ENCODE data around the gene TNFRSF12A. TPM values are rescaled to one million over a fixed set of nuclear protein-coding genes. Genes with fewer than 3 reads are reported as not detected.
A peak's percentile ranks its signal among the peaks of the same experiment; 100 is the strongest.

Gene TNFRSF12A
- total and polyA plus RNA-seq, 2 of the 13 experiments (the other 11 are each of a cell fraction or from before 2014, with no cell fraction given): 61.9 to 66.0 TPM

GRCh38 chr16:2973605-2974318 lies 46.4 kb upstream of the TNFRSF12A start (continued):
- TF ChIP-seq, protein P1, sequence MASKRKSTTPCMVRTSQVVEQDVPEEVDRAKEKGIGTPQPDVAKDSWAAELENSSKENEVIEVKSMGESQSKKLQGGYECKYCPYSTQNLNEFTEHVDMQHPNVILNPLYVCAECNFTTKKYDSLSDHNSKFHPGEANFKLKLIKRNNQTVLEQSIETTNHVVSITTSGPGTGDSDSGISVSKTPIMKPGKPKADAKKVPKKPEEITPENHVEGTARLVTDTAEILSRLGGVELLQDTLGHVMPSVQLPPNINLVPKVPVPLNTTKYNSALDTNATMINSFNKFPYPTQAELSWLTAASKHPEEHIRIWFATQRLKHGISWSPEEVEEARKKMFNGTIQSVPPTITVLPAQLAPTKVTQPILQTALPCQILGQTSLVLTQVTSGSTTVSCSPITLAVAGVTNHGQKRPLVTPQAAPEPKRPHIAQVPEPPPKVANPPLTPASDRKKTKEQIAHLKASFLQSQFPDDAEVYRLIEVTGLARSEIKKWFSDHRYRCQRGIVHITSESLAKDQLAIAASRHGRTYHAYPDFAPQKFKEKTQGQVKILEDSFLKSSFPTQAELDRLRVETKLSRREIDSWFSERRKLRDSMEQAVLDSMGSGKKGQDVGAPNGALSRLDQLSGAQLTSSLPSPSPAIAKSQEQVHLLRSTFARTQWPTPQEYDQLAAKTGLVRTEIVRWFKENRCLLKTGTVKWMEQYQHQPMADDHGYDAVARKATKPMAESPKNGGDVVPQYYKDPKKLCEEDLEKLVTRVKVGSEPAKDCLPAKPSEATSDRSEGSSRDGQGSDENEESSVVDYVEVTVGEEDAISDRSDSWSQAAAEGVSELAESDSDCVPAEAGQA (IDR thresholded peaks at IDR 0.05; ENCODE audit: low read depth): no peak
- TF ChIP-seq, protein P1 (CRISPR knock-in tag; IDR thresholded peaks at IDR 0.05; ENCODE audit: borderline replicate concordance): no peak

GRCh38 chr16:2974319-2975056 lies 45.7 kb upstream of the TNFRSF12A start:
- WGBS (ENCODE audit: low lambda C conversion rate): 98% methylated on average over 6 of the region's 15 CpGs
- in situ Hi-C loops (cut with HindIII; ENCODE audit: extremely low pct_ligation_motif_present, low pct_unique_long_range_greater_than_20kb) (no loop called here), intact Hi-C loops (cut with micrococcal nuclease; ENCODE audit: unreplicated experiment) (no loop called here)
- no peak overlapping the region for H3K27ac ChIP-seq (ENCODE audit: extremely low read length, insufficient read depth, low read length)
- H3K79me2 ChIP-seq (ENCODE audit: insufficient read depth, low read length): peaks cover 13% of the 10 kb centered on the region
- no peaks in the 10 kb centered on the region for H4K20me1 ChIP-seq (ENCODE audit: insufficient read depth, low read length)
- no peak overlapping the region for H3K4me2 ChIP-seq (ENCODE audit: low read depth, low read length)
- H3K9ac ChIP-seq (ENCODE audit: insufficient read depth, low read depth, low read length): no peak overlapping the region
- DNase-seq (ENCODE audit: low spot score) (no peak), ATAC-seq (no peak), FAIRE-seq (no peak)
- ChIA-PET POLR2A (interaction anchor here (0.8 kb wide), 1 partner anchor 47 kb away, joined by 4 read pairs; no protein-coding TSS in a partner anchor), CTCF (ENCODE audit: low intra/inter-chr PET ratio, low total read pairs) (no interaction called here)
- H3K9me3 ChIP-seq (ENCODE audit: low read length): no peaks in the 10 kb centered on the region
- H3K27me3 ChIP-seq (ENCODE audit: control insufficient read depth in 1 of 2, insufficient read depth in 2 of 2, low read length in 2 of 2): no peaks in the 10 kb centered on the region; a peak in 1 of 5 replicates
- no peak overlapping the region for H2AFZ ChIP-seq (ENCODE audit: low read length)
- no peak overlapping the region for H3K4me3 ChIP-seq (replicated peaks in 1 of 3; ENCODE audit: insufficient read depth in 1 of 3, low read depth in 2 of 3, low read length in 3 of 3)
- no TSS peak for BruUV-seq (replicated peaks)
- peaks cover 2 to 18% of the 10 kb centered on the region in 2 experiments; a peak in 3 of 5 replicates for H3K36me3 ChIP-seq (replicated peaks in 1 of 2; ENCODE audit: control insufficient read depth in 1 of 2, insufficient read depth in 2 of 2, low read length in 2 of 2)
- peaks cover 10% of the 10 kb centered on the region for H3K4me1 ChIP-seq (ENCODE audit: insufficient read depth, low read length)
- TF ChIP-seq ZNF879 (CRISPR knock-in tag; IDR thresholded peaks at IDR 0.05) (no peak), AGO2 (optimal IDR thresholded peaks at IDR 0.05; ENCODE audit: low read depth, low read length) (peak; percentile 54), GABPB1 (CRISPR knock-in tag; IDR thresholded peaks at IDR 0.05) (no peak), ZNF20 (CRISPR knock-in tag; IDR thresholded peaks at IDR 0.05) (no peak), ZNF235 (CRISPR knock-in tag; IDR thresholded peaks at IDR 0.05; ENCODE audit: borderline replicate concordance) (no peak), ZBTB8A (CRISPR knock-in tag; IDR thresholded peaks at IDR 0.05; ENCODE audit: borderline replicate concordance, low read depth) (no peak), RBFOX2 (IDR thresholded peaks at IDR 0.05; ENCODE audit: low read depth, low read length) (peak; percentile 47; the same call in 1 of the 2 replicates), E2F1 (CRISPR knock-in tag; IDR thresholded peaks at IDR 0.05) (no peak)

All from HepG2 (cell line).